Ovary (tissue), 9 donors: Measurements from ENCODE around the gene SAMD4A. TPM values are rescaled to one million over a fixed set of nuclear protein-coding genes. Genes with fewer than 3 reads are reported as not detected.

ENCODE experiments used
- DNase-seq, 5 donors: peaks; one replicate each; pipeline ENCODE4 v3.0.0-alpha.2; 2019 to 2020
- H3K27ac ChIP-seq, 2 donors: fragments of 200-600 bp; one replicate each; pipeline versions ENCODE4 v1.5.1 to v1.8.0; 2019 to 2022
- H3K27me3 ChIP-seq: fragments of 200-600 bp; one replicate; pipeline ENCODE4 v1.8.0; 2022
- H3K36me3 ChIP-seq: fragments of 200-600 bp; sonication (generic); one replicate; pipeline ENCODE4 v1.5.1; 2019
- H3K4me1 ChIP-seq: one replicate; pipeline ENCODE4 v1.8.1; 2013; ENCODE audit warnings: mild to moderate bottlenecking, moderate library complexity; ENCODE audit not compliant: insufficient read depth
- H3K4me3 ChIP-seq: fragments of 200-600 bp; sonication (generic); one replicate; pipeline ENCODE4 v1.5.1; 2017
- H3K9me3 ChIP-seq, 2 donors: fragments of 200-600 bp in 1 of 2; sonication (generic) in 1 of 2; one replicate each; pipeline versions ENCODE4 v1.5.1 to v1.8.1; 2013 to 2019; ENCODE audit warnings: mild to moderate bottlenecking in 1 of 2, moderate library complexity in 1 of 2
- EP300 ChIP-seq: sonication (generic); formaldehyde crosslinking; IDR thresholded peaks from one replicate; pipeline ENCODE4 v1.6.1; 2017; ENCODE audit warnings: antibody characterized with exemption
- POLR2A ChIP-seq: fragments of 450-650 bp; IDR thresholded peaks from one replicate; pipeline ENCODE4 v1.6.1; 2017; ENCODE audit warnings: antibody characterized with exemption, mild to moderate bottlenecking, moderate library complexity
- WGBS, 3 donors: extraction: QIAGEN DNeasy Blood & Tissue Kit in 1 of 3; methylation state at CpG; one replicate each; pipeline versions ENCODE4 v1.1.5 to v1.1.7; 2013 to 2017; 5-methylcytosine and 5-hydroxymethylcytosine counted together
- intact Hi-C, 4 donors: fragments of 100-400 bp; cut with DNase I; formaldehyde crosslinking; loops; one replicate each; pipeline versions ENCODE4 v1.11.0 to v1.15.1; 2022 to 2023
- polyA plus RNA-seq, 2 donors: library from polyadenylated mRNA; stranded (reverse); fragments of 200-250 nt in 1 of 2; fragments of 350-450 nt in 1 of 2; fragmentation: Illumina TruSeq in 1 of 2; extraction: RNeasy Lipid Tissue Mini Kit (QIAGEN cat#74804) in 1 of 2; gene quantifications; one replicate each; pipeline ENCODE4 v1.2.3, GENCODE V29; 2013 to 2014
- total RNA-seq, 7 donors: library from RNA; depleted of rRNA in 2 of 7; stranded (reverse); fragments of >200 nt in 2 of 7; fragmentation: NEBNext Ultra II Directional in 3 of 7; extraction: Animal tissue kit (Norgen Biotek cat#: 25700) in 3 of 7; gene quantifications; one replicate each; pipeline versions ENCODE4 v1.1.0 to v1.2.4, GENCODE V29; 2016 to 2023
- TF ChIP-seq, protein P1 (sequence below), 3 donors: fragments of 450-650 bp in 2 of 3; fragments of 200-600 bp in 1 of 3; IDR thresholded peaks; one replicate each; pipeline versions ENCODE4 v1.5.1 to v1.8.0; 2016 to 2022; ENCODE audit warnings: antibody characterized with exemption in 3 of 3, mild to moderate bottlenecking in 1 of 3
- donor health status: DM: no; HTN: no; CAD: no; lungs with moderate emphysema.
- donor health status: DM: no; HTN: no; CAD: no.
- donor health status: Bipolar disorder and iron deficiency.
- donor health status: DM: yes; HTN: yes; CAD: no.
- donor health status: DM: no; HTN: no; CAD: no.
- donor health status: DM: yes; HTN: yes; CAD: no.

SAMD4A gene
- total and polyA plus RNA-seq, 9 donors: 2.3 to 22.4 (median 7.3) TPM

- 75 to 76% (median 75%) methylated on average over 16 of the region's 16 CpGs for WGBS, 3 donors
- Histone ChIP-seq H3K36me3 (no peaks in the 10 kb centered on the region), H3K9me3 (no peaks in the 10 kb centered on the region), H3K27ac (no peak overlapping the region), H3K4me3 (no peak overlapping the region), H3K4me1 (no peaks in the 10 kb centered on the region), H3K27me3 (no peaks in the 10 kb centered on the region)
- no peak for TF ChIP-seq EP300
- TF ChIP-seq, protein P1, sequence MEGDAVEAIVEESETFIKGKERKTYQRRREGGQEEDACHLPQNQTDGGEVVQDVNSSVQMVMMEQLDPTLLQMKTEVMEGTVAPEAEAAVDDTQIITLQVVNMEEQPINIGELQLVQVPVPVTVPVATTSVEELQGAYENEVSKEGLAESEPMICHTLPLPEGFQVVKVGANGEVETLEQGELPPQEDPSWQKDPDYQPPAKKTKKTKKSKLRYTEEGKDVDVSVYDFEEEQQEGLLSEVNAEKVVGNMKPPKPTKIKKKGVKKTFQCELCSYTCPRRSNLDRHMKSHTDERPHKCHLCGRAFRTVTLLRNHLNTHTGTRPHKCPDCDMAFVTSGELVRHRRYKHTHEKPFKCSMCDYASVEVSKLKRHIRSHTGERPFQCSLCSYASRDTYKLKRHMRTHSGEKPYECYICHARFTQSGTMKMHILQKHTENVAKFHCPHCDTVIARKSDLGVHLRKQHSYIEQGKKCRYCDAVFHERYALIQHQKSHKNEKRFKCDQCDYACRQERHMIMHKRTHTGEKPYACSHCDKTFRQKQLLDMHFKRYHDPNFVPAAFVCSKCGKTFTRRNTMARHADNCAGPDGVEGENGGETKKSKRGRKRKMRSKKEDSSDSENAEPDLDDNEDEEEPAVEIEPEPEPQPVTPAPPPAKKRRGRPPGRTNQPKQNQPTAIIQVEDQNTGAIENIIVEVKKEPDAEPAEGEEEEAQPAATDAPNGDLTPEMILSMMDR (IDR thresholded peaks at IDR 0.05): no peak
- no peak for TF ChIP-seq POLR2A
- intact Hi-C loops: no loop called here
- no peak for DNase-seq
These were observed 237.7 kb downstream of the SAMD4A start for GRCh38 chr14:54804538-54805041.

- intact Hi-C loops: no loop called here
- Histone ChIP-seq H3K27ac (no peak overlapping the region), H3K4me1 (no peaks in the 10 kb centered on the region), H3K27me3 (no peaks in the 10 kb centered on the region), H3K9me3 (no peaks in the 10 kb centered on the region), H3K4me3 (no peak overlapping the region), H3K36me3 (no peaks in the 10 kb centered on the region)
- no peak for DNase-seq
- 51 to 62% (median 51%) methylated on average over 6 of the region's 6 CpGs for WGBS, 3 donors
- TF ChIP-seq EP300: no peak
- TF ChIP-seq, protein P1 (IDR thresholded peaks at IDR 0.05): no peak
- TF ChIP-seq POLR2A: no peak
These were observed 238.1 kb downstream of the SAMD4A start for GRCh38 chr14:54805070-54805444.

DNA sequence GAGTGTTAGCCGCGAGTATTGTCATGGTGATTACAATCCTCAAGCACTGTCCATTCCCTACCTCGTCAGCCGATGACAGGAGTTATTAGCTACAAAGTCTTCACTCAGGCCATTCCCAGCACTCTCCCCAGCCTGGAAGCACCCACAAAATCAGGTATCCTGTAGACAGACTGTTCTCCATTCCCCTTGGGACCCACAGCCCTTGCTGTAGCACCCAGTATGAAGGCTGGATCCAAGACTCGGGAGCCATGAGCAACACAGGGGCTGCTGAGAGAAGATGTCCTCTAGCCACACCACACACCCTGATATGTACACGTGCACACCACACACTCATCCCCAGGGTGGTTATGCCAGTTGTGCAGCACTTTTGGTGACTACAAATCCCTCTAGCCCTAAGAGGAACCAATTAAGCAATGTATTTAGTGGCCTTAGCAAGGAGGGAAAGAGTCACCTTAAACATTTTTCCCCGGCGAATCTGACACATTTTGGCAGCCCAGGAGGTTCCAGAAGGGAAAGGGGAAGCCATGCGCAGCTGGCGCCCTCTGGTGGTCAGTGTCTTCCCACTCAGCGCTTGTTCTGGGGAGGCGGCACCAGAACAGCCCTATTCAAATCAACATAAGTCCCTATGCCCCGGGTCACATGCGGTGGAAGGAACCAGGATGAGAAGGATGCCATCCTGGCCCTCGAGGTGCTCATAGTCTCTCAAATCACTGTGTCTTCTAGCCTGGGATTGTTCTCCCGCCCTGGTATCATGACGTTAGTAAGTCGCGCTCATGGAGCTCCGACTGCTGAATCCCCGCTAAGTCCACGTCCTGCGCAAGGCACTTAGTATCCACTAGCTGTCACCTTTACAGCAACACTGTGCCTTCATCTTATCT is 238.8 kb downstream of the SAMD4A start:
- intact Hi-C loops: no loop called here
- no peaks in the 10 kb centered on the region for H3K4me1 ChIP-seq
- H3K27me3 ChIP-seq: no peaks in the 10 kb centered on the region
- H3K9me3 ChIP-seq: no peaks in the 10 kb centered on the region
- no peak overlapping the region for H3K4me3 ChIP-seq
- TF ChIP-seq, protein P1 (IDR thresholded peaks at IDR 0.05): peak; percentile 65 to 92 (median 69)
- TF ChIP-seq EP300: no peak
- H3K36me3 ChIP-seq: no peaks in the 10 kb centered on the region
- H3K27ac ChIP-seq: no peak overlapping the region
- WGBS, 3 donors: 34 to 44% (median 34%) methylated on average over 23 of the region's 23 CpGs
- peak; percentile 73 to 86 (median 83) for DNase-seq

DNA sequence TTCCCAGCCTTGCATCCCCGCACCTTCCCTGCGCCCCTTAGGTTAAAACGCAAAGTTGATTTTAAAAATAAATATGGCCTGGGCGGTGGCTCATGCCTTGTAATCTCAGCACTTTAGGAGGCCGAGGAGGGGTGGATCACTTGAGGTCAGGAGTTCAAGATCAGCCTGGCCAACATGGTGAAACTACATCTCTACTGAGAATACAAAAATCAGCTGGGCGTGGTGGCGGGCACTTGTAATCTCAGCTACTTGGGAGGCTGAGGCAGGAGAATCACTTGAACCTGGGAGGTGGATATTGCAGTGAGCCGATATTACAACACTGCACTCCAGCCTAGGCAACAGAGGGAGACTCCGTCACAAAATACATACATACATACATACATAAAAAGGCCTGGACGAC is 239.7 kb downstream of the SAMD4A start:
- Histone ChIP-seq H3K27ac (no peak overlapping the region), H3K27me3 (no peaks in the 10 kb centered on the region), H3K9me3 (no peaks in the 10 kb centered on the region), H3K4me3 (no peak overlapping the region), H3K4me1 (no peaks in the 10 kb centered on the region), H3K36me3 (no peaks in the 10 kb centered on the region)
- WGBS, 3 donors: 81% methylated on average over 10 of the region's 10 CpGs
- DNase-seq: no peak
- intact Hi-C loops: no loop called here
- TF ChIP-seq, protein P1 (IDR thresholded peaks at IDR 0.05): no peak
- TF ChIP-seq POLR2A (no peak), EP300 (no peak)
